ENCODE results near the gene AKT3. TPM values are rescaled to one million over a fixed set of nuclear protein-coding genes. Genes with fewer than 3 reads are reported as not detected.

The AKT3 gene
- total RNA-seq, 4 donors from 2014 or later, result 29.7 to 77.2 (median 37.4) TPM

- TF ChIP-seq CTCF (IDR thresholded peaks at IDR 0.05), result no peak
- ATAC-seq (ENCODE audit: low FRiP score), result no peak
- DNase-seq (ENCODE audit: low spot score), result no peak
These were observed 406.5 kb downstream of the AKT3 start for GRCh38 chr1:243443557-243443956.

- ATAC-seq (ENCODE audit: low FRiP score), result no peak
- DNase-seq (ENCODE audit: low spot score), result no peak
- no peak for TF ChIP-seq CTCF (IDR thresholded peaks at IDR 0.05)
These were observed 408.4 kb downstream of the AKT3 start for GRCh38 chr1:243441601-243442000.

- DNase-seq (ENCODE audit: low spot score) (no peak), ATAC-seq (ENCODE audit: low FRiP score) (no peak)
- TF ChIP-seq CTCF (IDR thresholded peaks at IDR 0.05), result no peak
These were observed 409.6 kb downstream of the AKT3 start for GRCh38 chr1:243440406-243440805.

- ATAC-seq (ENCODE audit: low FRiP score), result peak; percentile 51
- no peak for DNase-seq (ENCODE audit: low spot score)
- TF ChIP-seq CTCF (IDR thresholded peaks at IDR 0.05), result no peak
These were observed 411.2 kb downstream of the AKT3 start for GRCh38 chr1:243438815-243439214.

Other genes with a start within 250 kb of the AKT3 start
- gene ZBTB18, start 201.0 kb upstream of the AKT3 start, total RNA-seq, result 10 to 100 TPM in 2 of 4 donors, 1 to 10 TPM in 2; 7.0 to 24.7 (median 10.6) TPM